ENCODE data around the gene PRKAA2.

PRKAA2 gene

GRCh38 chr1:56644064-56644918 lies 823 bp upstream of the PRKAA2 start:
- no peak for TF ChIP-seq CTCF (IDR thresholded peaks at IDR 0.05; ENCODE audit: low read depth, low read length)
- no peak for DNase-seq (ENCODE audit: extremely low read depth, low read depth)

- TF ChIP-seq CTCF (IDR thresholded peaks at IDR 0.05; ENCODE audit: low read depth, low read length), result no peak
- no peak for DNase-seq (ENCODE audit: extremely low read depth, low read depth)
Observed at GRCh38 chr1:56645677-56646305, 677 bp downstream of the PRKAA2 start.

- no peak for DNase-seq (ENCODE audit: extremely low read depth, low read depth)
- TF ChIP-seq CTCF (IDR thresholded peaks at IDR 0.05; ENCODE audit: low read depth, low read length), result no peak
Observed at GRCh38 chr1:56646611-56647010, 1.5 kb downstream of the PRKAA2 start.

GRCh38 chr1:56647106-56647505 lies 2.0 kb downstream of the PRKAA2 start:
- no peak for DNase-seq (ENCODE audit: extremely low read depth, low read depth)
- TF ChIP-seq CTCF (IDR thresholded peaks at IDR 0.05; ENCODE audit: low read depth, low read length), result no peak

- no peak for DNase-seq (ENCODE audit: extremely low read depth, low read depth)
- no peak for TF ChIP-seq CTCF (IDR thresholded peaks at IDR 0.05; ENCODE audit: low read depth, low read length)
Observed at GRCh38 chr1:56648546-56648945, 3.4 kb downstream of the PRKAA2 start.

GRCh38 chr1:56654126-56654923 lies 9.2 kb downstream of the PRKAA2 start:
- no peak for TF ChIP-seq CTCF (IDR thresholded peaks at IDR 0.05; ENCODE audit: low read depth, low read length)
- no peak for DNase-seq (ENCODE audit: extremely low read depth, low read depth)
